Common myeloid progenitor, CD34-positive (primary cell): ENCODE results near the gene CEP170. TPM values are rescaled to one million over a fixed set of nuclear protein-coding genes. Genes with fewer than 3 reads are reported as not detected.

Source experiments
- CTCF ChIA-PET: fragments of 350-600 bp; sonication (Branson Sonifier 250); formaldehyde crosslinking; loops from one replicate; lab custom pipeline; 2021; ENCODE audit warnings: antibody characterized with exemption; lab: Charles Lee
- POLR2A ChIA-PET: fragments of 350-600 bp; sonication (Branson Sonifier 250); formaldehyde crosslinking; loops from one replicate; lab custom pipeline; 2021; ENCODE audit warnings: antibody characterized with exemption; lab: Charles Lee
- DNase-seq, 3 donors: peaks; one replicate each; pipeline versions ENCODE4 v3.0.0 to v3.0.0-alpha.2; 2013
- H3K27ac ChIP-seq, 2 experiments: 1 replicate in 1 of 2; 2 replicates in 1 of 2; pipeline ENCODE4 v1.7.0; 2013; ENCODE audit warnings: inconsistent platforms in 2 of 2, low read length in 2 of 2, mild to moderate bottlenecking in 2 of 2, low read depth in 1 of 2, moderate library complexity in 1 of 2; ENCODE audit not compliant: severe bottlenecking in 2 of 2, insufficient read depth in 1 of 2, poor library complexity in 1 of 2
- H3K27me3 ChIP-seq, 5 experiments: replicated peaks in 2 of 5; 1 replicate in 3 of 5; 2 replicates in 2 of 5; pipeline versions ENCODE4 v1.6.1 to v1.7.0; 2013; ENCODE audit warnings: low read length in 4 of 5, mild to moderate bottlenecking in 2 of 5, moderate library complexity in 2 of 5, inconsistent platforms in 1 of 5; ENCODE audit not compliant: insufficient read depth in 5 of 5, control insufficient read depth in 4 of 5
- H3K36me3 ChIP-seq, 4 experiments: 1 replicate in 2 of 4; 2 replicates in 2 of 4; pipeline versions ENCODE4 v1.6.1 to v1.7.0; 2013; ENCODE audit warnings: low read length in 3 of 4, control low read depth in 1 of 4, mild to moderate bottlenecking in 1 of 4; ENCODE audit not compliant: control insufficient read depth in 4 of 4, insufficient read depth in 4 of 4
- H3K4me1 ChIP-seq, 4 experiments: 1 replicate in 3 of 4; 2 replicates in 1 of 4; pipeline versions ENCODE4 v1.6.1 to v1.7.1; 2013; ENCODE audit warnings: low read length in 3 of 4, mild to moderate bottlenecking in 3 of 4, control low read depth in 1 of 4, inconsistent platforms in 1 of 4, moderate library complexity in 1 of 4; ENCODE audit not compliant: control insufficient read depth in 4 of 4, insufficient read depth in 4 of 4; ENCODE audit errors: control extremely low read depth in 1 of 4
- H3K4me3 ChIP-seq, 7 experiments: 1 replicate in 4 of 7; 2 replicates in 3 of 7; pipeline versions ENCODE4 v1.5.1 to v1.7.0; 2013; ENCODE audit warnings: mild to moderate bottlenecking in 7 of 7, low read length in 6 of 7, moderate library complexity in 6 of 7, inconsistent platforms in 2 of 7, low read depth in 2 of 7, control low read depth in 1 of 7; ENCODE audit not compliant: insufficient read depth in 4 of 7, control insufficient read depth in 1 of 7; ENCODE audit errors: extremely low read depth in 1 of 7
- H3K9me3 ChIP-seq, 5 experiments: 1 replicate in 4 of 5; 2 replicates in 1 of 5; pipeline versions ENCODE4 v1.6.1 to v1.7.1; 2013; ENCODE audit warnings: low read length in 4 of 5, mild to moderate bottlenecking in 2 of 5, inconsistent platforms in 1 of 5, low read depth in 1 of 5, moderate library complexity in 1 of 5; ENCODE audit not compliant: control insufficient read depth in 4 of 5, insufficient read depth in 2 of 5; ENCODE audit errors: control extremely low read depth in 1 of 5
- WGBS: methylation state at CpG from one replicate; pipeline ENCODE4 v1.1.5; 2013; ENCODE audit not compliant: insufficient coverage; 5-methylcytosine and 5-hydroxymethylcytosine counted together
- polyA plus RNA-seq: library from polyadenylated mRNA; unstranded; fragments of 120-200 nt; gene quantifications from one replicate; pipeline ENCODE4 v1.2.1, GENCODE V29; 2013

The CEP170 gene
- polyA plus RNA-seq: 90.5 TPM

GRCh38 chr1:243254927-243255790, at the start of gene CEP170:
CEP170 (minus strand) TSS chr1:243255281; CDS start chr1:243225280, 30,001 bp downstream.
- H3K4me1 ChIP-seq: peaks cover 20 to 58% (median 21%) of the 10 kb centered on the region in 4 experiments
- H3K27me3 ChIP-seq: no peaks in the 10 kb centered on the region
- H3K9me3 ChIP-seq: no peaks in the 10 kb centered on the region
- under 1% methylated on average over 59 of the region's 74 CpGs for WGBS
- DNase-seq: peak; percentile 97 to 99 (median 98)
- H3K4me3 ChIP-seq: peak within 1 kb of the TSS; percentile 84 to 98 (median 93)
- peak within 1 kb of the TSS; percentile 92 to 95 for H3K27ac ChIP-seq
- POLR2A ChIA-PET: interaction anchor here (0.5 to 2.3 kb wide), 7 partner anchors 10 to 816 kb away, joined by 3 to 18 read pairs (median 4); no protein-coding TSS in a partner anchor
- CTCF ChIA-PET: interaction anchor here (0.6 to 3.2 kb wide), 9 partner anchors 10 to 274 kb away, joined by 3 to 23 read pairs (median 5); no protein-coding TSS in a partner anchor
- H3K36me3 ChIP-seq: peaks cover 0 to 3% (median under 1%) of the 10 kb centered on the region in 4 experiments

- no peaks in the 10 kb centered on the region for H3K4me1 ChIP-seq
- peaks cover 0 to 16% (median 4%) of the 10 kb centered on the region in 5 experiments for H3K9me3 ChIP-seq
- POLR2A ChIA-PET: no interaction called here
- H3K27me3 ChIP-seq: no peaks in the 10 kb centered on the region
- 100% methylated on average over 1 of the region's 2 CpGs for WGBS
- CTCF ChIA-PET: no interaction called here
- no peak overlapping the region for H3K4me3 ChIP-seq
- H3K36me3 ChIP-seq: peaks cover 16 to 50% (median 25%) of the 10 kb centered on the region in 4 experiments
- no peak overlapping the region for H3K27ac ChIP-seq
- no peak for DNase-seq
Observed at GRCh38 chr1:243301059-243301458, 46.0 kb upstream of the CEP170 start.

GRCh38 chr1:243299069-243299468, 44.0 kb upstream of the CEP170 start:
- 100% methylated on average over 1 of the region's 1 CpG for WGBS
- DNase-seq: no peak
- Histone ChIP-seq H3K27ac (no peak overlapping the region), H3K36me3 (peaks cover 18 to 63% (median 24%) of the 10 kb centered on the region in 4 experiments), H3K4me1 (no peaks in the 10 kb centered on the region), H3K27me3 (no peaks in the 10 kb centered on the region), H3K9me3 (peaks cover 0 to 19% (median 4%) of the 10 kb centered on the region in 5 experiments), H3K4me3 (no peak overlapping the region)
- POLR2A ChIA-PET: no interaction called here
- CTCF ChIA-PET: no interaction called here

- Histone ChIP-seq H3K9me3 (peaks cover 4 to 18% (median 5%) of the 10 kb centered on the region in 5 experiments), H3K36me3 (peaks cover 16 to 66% (median 26%) of the 10 kb centered on the region in 4 experiments), H3K4me3 (no peak overlapping the region), H3K4me1 (peaks cover 0 to 15% (median 7%) of the 10 kb centered on the region in 4 experiments), H3K27ac (no peak overlapping the region), H3K27me3 (no peaks in the 10 kb centered on the region)
- POLR2A ChIA-PET: no interaction called here
- no CpG with 5 or more reads among the region's 3 CpGs for WGBS
- CTCF ChIA-PET: no interaction called here
- no peak for DNase-seq
Observed at GRCh38 chr1:243294723-243295121, 39.6 kb upstream of the CEP170 start.

GRCh38 chr1:243293941-243294722, 39.1 kb upstream of the CEP170 start:
- H3K4me3 ChIP-seq: no peak overlapping the region
- H3K36me3 ChIP-seq: peaks cover 18 to 66% (median 29%) of the 10 kb centered on the region in 4 experiments
- H3K27ac ChIP-seq: no peak overlapping the region
- H3K27me3 ChIP-seq: no peaks in the 10 kb centered on the region
- H3K9me3 ChIP-seq: peaks cover 4 to 15% (median 5%) of the 10 kb centered on the region in 5 experiments
- POLR2A ChIA-PET: no interaction called here
- no peak for DNase-seq
- 100% methylated on average over 2 of the region's 4 CpGs for WGBS
- peaks cover 0 to 15% (median 7%) of the 10 kb centered on the region in 4 experiments for H3K4me1 ChIP-seq
- CTCF ChIA-PET: interaction anchor here (1.1 kb wide), 1 partner anchor 146 kb away, joined by 3 read pairs; no protein-coding TSS in a partner anchor

- no peak for DNase-seq
- H3K4me1 ChIP-seq: peaks cover 7 to 29% (median 17%) of the 10 kb centered on the region in 4 experiments
- POLR2A ChIA-PET: no interaction called here
- CTCF ChIA-PET: no interaction called here
- H3K9me3 ChIP-seq: peaks cover 4 to 12% (median 5%) of the 10 kb centered on the region in 5 experiments
- H3K36me3 ChIP-seq: peaks cover 12 to 51% (median 20%) of the 10 kb centered on the region in 4 experiments
- no peak overlapping the region for H3K4me3 ChIP-seq
- no peak overlapping the region for H3K27ac ChIP-seq
- WGBS: 95% methylated on average over 3 of the region's 5 CpGs
- no peaks in the 10 kb centered on the region for H3K27me3 ChIP-seq
Observed at GRCh38 chr1:243292117-243292516, 37.0 kb upstream of the CEP170 start.
